Smooth muscle cell (in vitro differentiated cells): ENCODE measurements around the gene ITPR1. TPM values are rescaled to one million over a fixed set of nuclear protein-coding genes. Genes with fewer than 3 reads are reported as not detected.

Source experiments
- DNase-seq: peaks from one replicate; lab custom pipeline; 2025; ENCODE audit not compliant: unreplicated experiment; lab: John Stamatoyannopoulos, UW
- H2AFZ ChIP-seq: fragments of 200-600 bp; sonication (generic); 2 replicates; pipeline ENCODE4 v1.6.0; 2016; ENCODE audit warnings: antibody characterized with exemption, low read depth, mild to moderate bottlenecking
- H3F3A ChIP-seq: fragments of 200-600 bp; sonication (generic); 2 replicates; pipeline ENCODE4 v1.6.0; 2017; ENCODE audit warnings: antibody characterized with exemption, low read depth
- H3K27ac ChIP-seq: fragments of 200-600 bp; sonication (generic); 2 replicates; pipeline ENCODE4 v1.5.1; 2016; ENCODE audit warnings: low read depth, mild to moderate bottlenecking
- H3K27me3 ChIP-seq: fragments of 200-600 bp; sonication (generic); 2 replicates; pipeline ENCODE4 v1.6.1; 2016; ENCODE audit warnings: low read depth, mild to moderate bottlenecking
- H3K36me3 ChIP-seq: fragments of 200-600 bp; sonication (generic); 2 replicates; pipeline ENCODE4 v1.5.1; 2016; ENCODE audit warnings: low read depth
- H3K4me1 ChIP-seq: fragments of 200-600 bp; sonication (generic); 2 replicates; pipeline ENCODE4 v1.5.1; 2016; ENCODE audit warnings: low read depth
- H3K4me2 ChIP-seq: fragments of 200-600 bp; sonication (generic); 2 replicates; pipeline ENCODE4 v1.6.0; 2016; ENCODE audit warnings: mild to moderate bottlenecking
- H3K4me3 ChIP-seq: fragments of 200-600 bp; sonication (generic); 2 replicates; pipeline ENCODE4 v1.5.1; 2016; ENCODE audit warnings: mild to moderate bottlenecking
- H3K79me2 ChIP-seq: fragments of 200-600 bp; sonication (generic); 2 replicates; pipeline ENCODE4 v1.6.0; 2016; ENCODE audit warnings: low read depth, mild to moderate bottlenecking
- H3K9ac ChIP-seq: fragments of 200-600 bp; sonication (generic); 2 replicates; pipeline ENCODE4 v1.6.0; 2016; ENCODE audit warnings: low read depth
- H3K9me3 ChIP-seq: fragments of 200-600 bp; sonication (generic); replicated peaks from 2 replicates; pipeline ENCODE4 v1.5.1; 2016; ENCODE audit warnings: low read depth
- H4K20me1 ChIP-seq: fragments of 200-600 bp; sonication (generic); 2 replicates; pipeline ENCODE4 v1.6.0; 2016; ENCODE audit warnings: low read depth
- WGBS: methylation state at CpG from one replicate; pipeline ENCODE4 v1.1.7; 2016; ENCODE audit warnings: low lambda C conversion rate; 5-methylcytosine and 5-hydroxymethylcytosine counted together
- polyA plus RNA-seq: library from polyadenylated mRNA; unstranded; fragments of >200 nt; fragmentation: Nextera tagmentation; extraction: Ambion mirVana; gene quantifications from 2 replicates; pipeline ENCODE4 v1.2.1, GENCODE V29; 2016
- total RNA-seq: library from RNA; depleted of rRNA; stranded (reverse); fragments of >200 nt; gene quantifications from 2 replicates; pipeline ENCODE4 v1.2.3, GENCODE V29; 2014
- TF ChIP-seq, protein P1 (sequence below): fragments of 200-600 bp; sonication (generic); IDR thresholded peaks from 2 replicates; pipeline ENCODE4 v1.5.1; 2017; ENCODE audit warnings: borderline replicate concordance, mild to moderate bottlenecking, antibody characterized with exemption; ENCODE audit not compliant: insufficient read depth, poor library complexity, severe bottlenecking

Gene ITPR1
- total and polyA plus RNA-seq, 2 experiments from 2014 or later: 16.4 to 28.6 TPM

DNA sequence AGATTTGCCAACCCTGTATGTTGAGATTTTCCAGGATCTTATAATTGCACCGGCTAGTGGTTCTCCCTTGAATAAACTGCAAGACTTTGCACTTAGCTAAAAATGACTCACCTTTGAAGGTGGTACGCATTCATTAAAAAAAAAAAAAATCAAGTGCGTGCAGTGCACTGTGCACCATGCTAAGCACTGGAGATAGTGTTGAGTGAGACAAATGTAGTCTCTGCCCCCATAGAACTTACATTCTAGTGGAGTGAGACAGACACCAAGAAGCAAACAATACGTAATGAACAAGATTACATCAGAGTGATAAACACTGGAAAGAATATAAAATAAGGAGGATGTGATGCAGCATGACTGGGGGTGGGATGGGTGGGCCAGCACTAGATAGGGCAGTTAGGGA, 69.4 kb downstream of the ITPR1 start:
- Histone ChIP-seq H3F3A (no peaks in the 10 kb centered on the region), H3K27me3 (no peaks in the 10 kb centered on the region), H3K4me3 (no peak overlapping the region), H3K27ac (no peak overlapping the region), H3K4me2 (no peak overlapping the region), H3K9me3 (no peaks in the 10 kb centered on the region), H3K4me1 (no peaks in the 10 kb centered on the region), H2AFZ (no peak overlapping the region), H4K20me1 (no peaks in the 10 kb centered on the region), H3K9ac (no peak overlapping the region), H3K79me2 (no peaks in the 10 kb centered on the region), H3K36me3 (no peaks in the 10 kb centered on the region)
- TF ChIP-seq, protein P1, sequence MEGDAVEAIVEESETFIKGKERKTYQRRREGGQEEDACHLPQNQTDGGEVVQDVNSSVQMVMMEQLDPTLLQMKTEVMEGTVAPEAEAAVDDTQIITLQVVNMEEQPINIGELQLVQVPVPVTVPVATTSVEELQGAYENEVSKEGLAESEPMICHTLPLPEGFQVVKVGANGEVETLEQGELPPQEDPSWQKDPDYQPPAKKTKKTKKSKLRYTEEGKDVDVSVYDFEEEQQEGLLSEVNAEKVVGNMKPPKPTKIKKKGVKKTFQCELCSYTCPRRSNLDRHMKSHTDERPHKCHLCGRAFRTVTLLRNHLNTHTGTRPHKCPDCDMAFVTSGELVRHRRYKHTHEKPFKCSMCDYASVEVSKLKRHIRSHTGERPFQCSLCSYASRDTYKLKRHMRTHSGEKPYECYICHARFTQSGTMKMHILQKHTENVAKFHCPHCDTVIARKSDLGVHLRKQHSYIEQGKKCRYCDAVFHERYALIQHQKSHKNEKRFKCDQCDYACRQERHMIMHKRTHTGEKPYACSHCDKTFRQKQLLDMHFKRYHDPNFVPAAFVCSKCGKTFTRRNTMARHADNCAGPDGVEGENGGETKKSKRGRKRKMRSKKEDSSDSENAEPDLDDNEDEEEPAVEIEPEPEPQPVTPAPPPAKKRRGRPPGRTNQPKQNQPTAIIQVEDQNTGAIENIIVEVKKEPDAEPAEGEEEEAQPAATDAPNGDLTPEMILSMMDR: no peak
- WGBS: 69% methylated on average over 4 of the region's 4 CpGs
- DNase-seq: no peak

DNA sequence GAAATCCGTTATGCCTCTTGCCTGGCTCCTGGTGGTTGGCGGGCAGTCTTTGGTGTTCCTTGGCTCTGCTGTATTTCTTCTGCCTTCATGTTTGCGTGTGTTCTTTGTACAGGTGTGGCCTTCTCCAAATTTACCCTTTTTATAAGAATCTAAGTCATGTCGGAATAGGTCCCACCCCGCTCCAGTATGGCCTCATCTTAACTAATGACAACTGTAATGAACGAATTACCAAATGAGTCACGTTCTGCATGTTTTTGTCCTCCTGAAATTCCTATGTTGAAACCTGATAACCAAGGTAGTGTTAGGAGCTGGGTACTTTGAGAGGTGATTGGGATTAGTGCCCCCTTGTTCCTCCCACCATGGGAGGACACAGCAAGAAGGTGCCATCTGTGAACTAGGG, 71.1 kb downstream of the ITPR1 start:
- Histone ChIP-seq H3F3A (no peaks in the 10 kb centered on the region), H3K9me3 (no peaks in the 10 kb centered on the region), H3K27me3 (no peaks in the 10 kb centered on the region), H3K79me2 (no peaks in the 10 kb centered on the region), H2AFZ (no peak overlapping the region), H3K4me2 (no peak overlapping the region), H3K9ac (no peak overlapping the region), H3K4me1 (no peaks in the 10 kb centered on the region), H3K36me3 (no peaks in the 10 kb centered on the region), H3K4me3 (no peak overlapping the region), H3K27ac (no peak overlapping the region), H4K20me1 (no peaks in the 10 kb centered on the region)
- WGBS: 94% methylated on average over 7 of the region's 7 CpGs
- no peak for DNase-seq
- TF ChIP-seq, protein P1: no peak

DNA sequence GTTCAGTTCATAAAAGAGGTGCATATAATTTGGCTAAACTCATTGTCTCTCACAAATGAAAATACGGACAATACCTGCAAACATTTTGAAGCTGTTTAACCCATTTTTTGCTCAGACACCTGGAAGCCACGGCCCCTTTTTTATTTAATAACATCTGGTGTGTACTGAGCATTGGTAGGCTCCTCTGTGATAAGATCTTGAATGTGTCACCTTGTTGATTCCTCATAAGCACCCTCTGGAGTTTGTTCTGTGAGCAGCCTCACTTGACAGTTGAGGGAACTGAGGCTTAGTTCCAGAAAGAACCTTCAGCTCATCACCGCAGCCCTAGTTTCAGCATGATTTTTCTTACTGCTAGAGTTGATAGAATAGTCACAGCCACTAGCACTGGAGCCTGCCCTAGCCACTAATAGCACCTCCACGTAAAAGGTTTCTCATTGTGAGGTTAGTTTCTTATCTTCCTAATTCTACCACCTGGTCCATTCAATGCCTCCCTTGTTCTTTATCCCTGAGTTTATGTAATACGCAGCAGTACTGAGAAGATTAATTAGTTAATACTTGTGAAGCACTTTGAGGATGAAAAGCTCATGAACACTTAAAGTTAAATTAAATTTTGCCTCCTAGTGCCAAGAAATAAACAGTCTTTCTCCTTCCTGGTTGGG, 71.9 kb downstream of the ITPR1 start:
- Histone ChIP-seq H2AFZ (no peak overlapping the region), H3K27ac (no peak overlapping the region), H3K4me3 (no peak overlapping the region), H3K9ac (no peak overlapping the region), H3K36me3 (no peaks in the 10 kb centered on the region), H3K4me2 (no peak overlapping the region), H3K27me3 (no peaks in the 10 kb centered on the region), H3K79me2 (no peaks in the 10 kb centered on the region), H3K9me3 (no peaks in the 10 kb centered on the region), H3F3A (no peaks in the 10 kb centered on the region), H3K4me1 (no peaks in the 10 kb centered on the region), H4K20me1 (no peaks in the 10 kb centered on the region)
- TF ChIP-seq, protein P1: no peak
- 70% methylated on average over 5 of the region's 5 CpGs for WGBS
- DNase-seq: no peak

DNA sequence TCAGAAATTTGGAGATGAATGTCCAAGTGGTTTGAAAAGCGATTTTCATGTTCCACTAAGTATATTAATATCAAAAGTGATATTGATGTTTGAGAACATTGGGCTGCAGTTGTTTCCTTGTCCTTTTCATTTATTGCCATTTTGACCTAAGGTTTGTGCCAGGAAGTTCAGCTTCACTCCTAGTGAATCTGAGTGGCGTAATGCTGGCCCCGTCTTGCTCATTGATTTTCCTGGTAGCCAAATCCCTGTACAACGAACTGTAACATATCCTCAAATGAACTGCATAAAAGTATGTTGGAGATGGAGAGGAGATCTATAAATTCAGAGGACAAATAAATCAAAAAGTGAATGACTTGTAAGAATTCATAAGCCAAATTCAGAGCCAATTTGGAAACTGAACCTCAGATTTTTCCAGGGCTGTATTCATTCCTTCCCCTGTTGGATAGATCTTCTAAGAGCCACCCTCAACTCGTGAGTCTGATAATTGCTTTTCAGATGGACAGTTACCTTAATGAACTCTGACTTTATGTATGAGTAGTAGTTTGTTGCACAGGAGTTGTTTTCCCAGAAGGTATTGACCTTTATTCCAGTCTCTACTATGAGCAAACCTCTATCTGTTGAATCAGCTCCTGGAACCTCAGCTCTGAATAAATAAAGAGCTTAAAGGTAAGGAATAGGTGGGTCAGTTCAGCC, 72.8 kb downstream of the ITPR1 start:
- no peak overlapping the region for H3K27ac ChIP-seq
- H3K4me2 ChIP-seq: no peak overlapping the region
- TF ChIP-seq, protein P1: no peak
- no peak for DNase-seq
- H3K4me1 ChIP-seq: no peaks in the 10 kb centered on the region
- no peak overlapping the region for H3K4me3 ChIP-seq
- no peaks in the 10 kb centered on the region for H3F3A ChIP-seq
- 77% methylated on average over 5 of the region's 5 CpGs for WGBS
- no peaks in the 10 kb centered on the region for H3K9me3 ChIP-seq
- no peak overlapping the region for H2AFZ ChIP-seq
- no peaks in the 10 kb centered on the region for H3K27me3 ChIP-seq
- no peaks in the 10 kb centered on the region for H3K79me2 ChIP-seq
- H3K36me3 ChIP-seq: no peaks in the 10 kb centered on the region
- H4K20me1 ChIP-seq: no peaks in the 10 kb centered on the region
- no peak overlapping the region for H3K9ac ChIP-seq
